DND-41 (cell line): ENCODE data around the gene TMEM74B.

Experiments used
- ATAC-seq: fragments of 200-7000 bp; cut with Tn5 transposase; 3 replicates; pipeline ENCODE4 v1.9.1; 2021; ENCODE audit warnings: low read depth; ENCODE audit not compliant: insufficient read depth
- DNase-seq: peaks from one replicate; pipeline ENCODE4 v3.0.0-alpha.2; 2020
- H2AFZ ChIP-seq: 2 replicates; pipeline ENCODE4 v1.6.0; 2012; ENCODE audit warnings: low read depth, low read length
- H3K27ac ChIP-seq: 2 replicates; pipeline ENCODE4 v1.5.1; 2012; ENCODE audit warnings: low read length, inconsistent platforms
- H3K27me3 ChIP-seq: fragments of 200-600 bp; sonication (generic); 2 replicates; pipeline ENCODE4 v1.6.0; 2012; ENCODE audit warnings: low read length, mild to moderate bottlenecking, inconsistent platforms; ENCODE audit not compliant: insufficient read depth, poor library complexity
- H3K36me3 ChIP-seq: 2 replicates; pipeline ENCODE4 v1.5.1; 2012; ENCODE audit warnings: low read length, inconsistent platforms; ENCODE audit not compliant: insufficient read depth
- H3K4me1 ChIP-seq: 2 replicates; pipeline ENCODE4 v1.5.1; 2012; ENCODE audit warnings: mild to moderate bottlenecking, low read length; ENCODE audit not compliant: insufficient read depth
- H3K4me2 ChIP-seq: 2 replicates; pipeline ENCODE4 v1.6.0; 2012; ENCODE audit warnings: mild to moderate bottlenecking, moderate library complexity, low read length, inconsistent platforms; ENCODE audit not compliant: insufficient read depth
- H3K4me3 ChIP-seq, 2 experiments: fragments of 200-600 bp in 1 of 2; shearing (Covaris generic) in 1 of 2; 2 replicates each; pipeline ENCODE4 v1.5.1; 2012 to 2016; ENCODE audit warnings: inconsistent platforms in 2 of 2, low read length in 2 of 2, mild to moderate bottlenecking in 2 of 2, low read depth in 1 of 2, moderate library complexity in 1 of 2
- H3K79me2 ChIP-seq: 2 replicates; pipeline ENCODE4 v1.6.0; 2012; ENCODE audit warnings: low read length, inconsistent platforms; ENCODE audit not compliant: insufficient read depth
- H3K9ac ChIP-seq: 2 replicates; pipeline ENCODE4 v1.6.0; 2012; ENCODE audit warnings: low read depth, mild to moderate bottlenecking, inconsistent platforms, low read length, moderate library complexity
- H3K9me3 ChIP-seq: 2 replicates; pipeline ENCODE4 v1.5.1; 2012; ENCODE audit warnings: low read length, moderate library complexity, mild to moderate bottlenecking, inconsistent platforms; ENCODE audit not compliant: insufficient read depth, severe bottlenecking
- H4K20me1 ChIP-seq: 2 replicates; pipeline ENCODE4 v1.6.0; 2012; ENCODE audit warnings: low read length; ENCODE audit not compliant: insufficient read depth
- EZH2 ChIP-seq: IDR thresholded peaks from 3 replicates; pipeline ENCODE4 v1.6.1; 2012; ENCODE audit warnings: borderline replicate concordance, low read depth, mild to moderate bottlenecking, moderate library complexity, low read length, inconsistent platforms; ENCODE audit not compliant: severe bottlenecking
- TF ChIP-seq, protein P1 (sequence below): IDR thresholded peaks from 2 replicates; pipeline ENCODE4 v1.5.1; 2012; ENCODE audit warnings: borderline replicate concordance, low read length, moderate library complexity, mild to moderate bottlenecking; ENCODE audit not compliant: poor library complexity, severe bottlenecking; ENCODE audit errors: extremely low read depth

TMEM74B gene

DNA sequence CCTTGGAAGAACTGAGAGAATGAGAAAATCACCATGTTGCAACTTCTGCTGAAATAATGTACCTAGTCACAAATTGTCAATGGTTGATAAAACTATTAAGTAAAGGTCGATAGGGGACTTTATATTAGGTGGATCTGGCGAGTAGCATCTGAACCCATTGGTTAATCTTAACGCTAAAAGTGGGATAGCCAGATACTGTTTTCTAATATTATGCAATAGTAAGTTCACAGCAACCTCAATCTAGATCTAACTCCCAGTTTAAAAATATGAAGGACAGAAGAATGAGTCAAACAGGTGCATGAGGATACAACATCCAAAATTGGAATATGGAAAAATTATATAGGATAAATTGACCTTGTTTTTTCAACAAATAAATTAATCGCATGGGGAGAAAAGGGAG lies 47.5 kb downstream of the TMEM74B start:
- Histone ChIP-seq H3K4me1 (no peaks in the 10 kb centered on the region), H4K20me1 (peaks cover 14% of the 10 kb centered on the region), H3K27ac (no peak overlapping the region), H2AFZ (no peak overlapping the region), H3K27me3 (no peaks in the 10 kb centered on the region), H3K9ac (no peak overlapping the region), H3K36me3 (peaks cover 91% of the 10 kb centered on the region), H3K4me2 (no peak overlapping the region), H3K9me3 (no peaks in the 10 kb centered on the region), H3K79me2 (peaks cover 20% of the 10 kb centered on the region), H3K4me3 (no peak overlapping the region)
- no peak for DNase-seq
- TF ChIP-seq EZH2 = no peak
- TF ChIP-seq, protein P1, sequence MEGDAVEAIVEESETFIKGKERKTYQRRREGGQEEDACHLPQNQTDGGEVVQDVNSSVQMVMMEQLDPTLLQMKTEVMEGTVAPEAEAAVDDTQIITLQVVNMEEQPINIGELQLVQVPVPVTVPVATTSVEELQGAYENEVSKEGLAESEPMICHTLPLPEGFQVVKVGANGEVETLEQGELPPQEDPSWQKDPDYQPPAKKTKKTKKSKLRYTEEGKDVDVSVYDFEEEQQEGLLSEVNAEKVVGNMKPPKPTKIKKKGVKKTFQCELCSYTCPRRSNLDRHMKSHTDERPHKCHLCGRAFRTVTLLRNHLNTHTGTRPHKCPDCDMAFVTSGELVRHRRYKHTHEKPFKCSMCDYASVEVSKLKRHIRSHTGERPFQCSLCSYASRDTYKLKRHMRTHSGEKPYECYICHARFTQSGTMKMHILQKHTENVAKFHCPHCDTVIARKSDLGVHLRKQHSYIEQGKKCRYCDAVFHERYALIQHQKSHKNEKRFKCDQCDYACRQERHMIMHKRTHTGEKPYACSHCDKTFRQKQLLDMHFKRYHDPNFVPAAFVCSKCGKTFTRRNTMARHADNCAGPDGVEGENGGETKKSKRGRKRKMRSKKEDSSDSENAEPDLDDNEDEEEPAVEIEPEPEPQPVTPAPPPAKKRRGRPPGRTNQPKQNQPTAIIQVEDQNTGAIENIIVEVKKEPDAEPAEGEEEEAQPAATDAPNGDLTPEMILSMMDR = no peak
- ATAC-seq = no peak

DNA sequence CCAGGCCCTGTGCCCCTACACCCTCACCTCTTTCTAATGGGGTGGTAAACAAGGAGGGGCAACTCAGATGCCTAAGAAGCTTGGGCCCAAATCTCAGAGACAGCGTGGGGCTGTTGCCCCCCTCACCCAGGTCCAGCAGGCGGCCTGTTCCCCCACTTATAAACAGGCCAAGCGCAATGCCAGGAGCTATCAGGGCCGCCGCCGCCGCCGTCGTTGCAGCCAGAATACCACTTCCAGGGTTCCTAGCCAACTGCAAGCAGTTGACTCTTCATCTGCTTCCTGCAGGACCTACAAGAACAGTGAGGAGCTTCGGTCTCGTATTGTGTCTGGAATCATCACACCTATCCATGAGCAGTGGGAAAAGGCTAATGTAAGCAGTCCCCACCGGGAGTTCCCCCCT lies 49.9 kb downstream of the TMEM74B start:
- ATAC-seq = no peak
- Histone ChIP-seq H3K4me2 (no peak overlapping the region), H2AFZ (no peak overlapping the region), H3K9ac (no peak overlapping the region), H3K4me3 (no peak overlapping the region), H4K20me1 (peaks cover 14% of the 10 kb centered on the region), H3K27me3 (no peaks in the 10 kb centered on the region), H3K36me3 (peaks cover 94% of the 10 kb centered on the region), H3K9me3 (no peaks in the 10 kb centered on the region), H3K79me2 (peaks cover 28% of the 10 kb centered on the region), H3K4me1 (no peaks in the 10 kb centered on the region), H3K27ac (no peak overlapping the region)
- DNase-seq = no peak
- TF ChIP-seq EZH2 = no peak
- TF ChIP-seq, protein P1 = no peak

DNA sequence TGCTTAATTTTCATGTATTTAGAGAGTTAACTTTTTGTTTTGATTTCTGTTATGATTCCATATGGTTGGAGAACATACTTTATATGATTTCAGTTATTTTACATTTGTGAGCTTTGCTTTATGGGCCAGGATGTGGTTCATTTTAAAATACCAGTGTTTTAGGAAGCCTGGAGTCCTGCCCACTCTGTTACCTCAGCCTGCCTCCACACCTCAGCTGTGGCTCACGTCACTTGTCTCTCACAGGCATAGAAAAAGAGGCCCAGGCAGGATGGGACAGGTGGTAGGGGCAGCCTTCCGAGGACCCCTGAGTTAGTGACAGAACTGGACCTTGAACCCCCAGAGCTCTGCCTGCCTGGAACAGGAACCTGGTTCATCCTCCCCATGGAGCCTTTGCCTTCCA lies 50.4 kb downstream of the TMEM74B start:
- no peak overlapping the region for H3K4me3 ChIP-seq
- ATAC-seq (no peak), DNase-seq (no peak)
- H2AFZ ChIP-seq = no peak overlapping the region
- H3K27ac ChIP-seq = no peak overlapping the region
- H3K36me3 ChIP-seq = peaks cover 98% of the 10 kb centered on the region
- no peak for TF ChIP-seq EZH2
- TF ChIP-seq, protein P1 = no peak
- no peak overlapping the region for H3K9ac ChIP-seq
- no peaks in the 10 kb centered on the region for H3K4me1 ChIP-seq
- no peaks in the 10 kb centered on the region for H3K27me3 ChIP-seq
- H4K20me1 ChIP-seq = peaks cover 17% of the 10 kb centered on the region
- no peak overlapping the region for H3K4me2 ChIP-seq
- H3K9me3 ChIP-seq = no peaks in the 10 kb centered on the region
- H3K79me2 ChIP-seq = peaks cover 28% of the 10 kb centered on the region

DNA sequence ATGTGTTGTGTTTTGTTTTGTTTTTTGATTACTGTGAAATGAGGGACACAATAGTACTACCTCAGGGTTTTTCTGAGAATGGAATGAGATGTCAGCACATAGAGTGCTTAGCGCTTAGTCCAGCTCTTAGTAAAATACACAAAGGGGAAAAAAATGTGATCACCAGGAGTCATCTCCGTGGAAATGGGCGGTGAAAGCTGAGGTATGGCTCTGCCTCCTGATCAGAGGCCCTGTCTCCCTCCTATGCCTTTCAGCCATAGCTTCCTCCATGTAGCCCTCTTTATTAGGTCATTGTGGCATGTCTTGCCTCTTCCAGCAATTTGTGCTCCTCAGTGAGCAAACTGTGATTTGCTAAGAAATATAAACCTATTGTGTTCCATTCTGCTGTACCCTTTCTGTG lies 53.4 kb downstream of the TMEM74B start:
- H3K79me2 ChIP-seq = peaks cover 28% of the 10 kb centered on the region
- no peak overlapping the region for H3K4me3 ChIP-seq
- peaks cover 97% of the 10 kb centered on the region for H3K36me3 ChIP-seq
- no peak overlapping the region for H2AFZ ChIP-seq
- no peaks in the 10 kb centered on the region for H3K9me3 ChIP-seq
- no peak overlapping the region for H3K4me2 ChIP-seq
- no peak overlapping the region for H3K9ac ChIP-seq
- TF ChIP-seq, protein P1 = no peak
- TF ChIP-seq EZH2 = no peak
- no peak for DNase-seq
- ATAC-seq = no peak
- H3K4me1 ChIP-seq = no peaks in the 10 kb centered on the region
- peaks cover 23% of the 10 kb centered on the region for H4K20me1 ChIP-seq
- H3K27ac ChIP-seq = no peak overlapping the region
- H3K27me3 ChIP-seq = no peaks in the 10 kb centered on the region
